Endometrial microvascular endothelial cells (primary cell): Measurements from ENCODE around the gene GBA2. TPM values are rescaled to one million over a fixed set of nuclear protein-coding genes. Genes with fewer than 3 reads are reported as not detected.

Experiments
- in situ Hi-C: cut with HindIII; loops from 2 replicates; pipeline ENCODE4 v1.10.0; 2017; ENCODE audit warnings: low sequenced_read_pairs, low pct_unique_long_range_greater_than_20kb; ENCODE audit errors: inconsistent ontology term
- total RNA-seq: library from RNA; depleted of rRNA; stranded (reverse); fragments of >200 nt; gene quantifications from one replicate; pipeline ENCODE4 v1.2.3, GENCODE V29; 2015; ENCODE audit errors: inconsistent ontology term

The GBA2 gene
- total RNA-seq, 1 donor from 2014 or later: 51.3 TPM

- in situ Hi-C loops: loop anchor here (10.0 kb wide), 1 partner anchor 81 kb away; the partner anchor contains the start of genes FAM221B and TMEM8B
Observed at GRCh38 chr9:35743880-35744518, 5.0 kb downstream of the GBA2 start.

GRCh38 chr9:35743452-35743851 lies 5.6 kb downstream of the GBA2 start:
- in situ Hi-C loops: loop anchor here (10.0 kb wide), 1 partner anchor 81 kb away; the partner anchor contains the start of genes FAM221B and TMEM8B

- in situ Hi-C loops: loop anchor here (10.0 kb wide), 1 partner anchor 83 kb away; the partner anchor contains the start of genes FAM221B and TMEM8B
Observed at GRCh38 chr9:35741740-35742139, 7.3 kb downstream of the GBA2 start.

- in situ Hi-C loops: loop anchor here (10.0 kb wide), 1 partner anchor 85 kb away; the partner anchor contains the start of genes FAM221B and TMEM8B
Observed at GRCh38 chr9:35740243-35740642, 8.8 kb downstream of the GBA2 start.

- in situ Hi-C loops: no loop called here
Observed at GRCh38 chr9:35738924-35739323, 10.1 kb downstream of the GBA2 start.

GRCh38 chr9:35738186-35738585 lies 10.8 kb downstream of the GBA2 start:
- in situ Hi-C loops: no loop called here

- in situ Hi-C loops: no loop called here
Observed at GRCh38 chr9:35737143-35737542, 11.9 kb downstream of the GBA2 start.

- in situ Hi-C loops: no loop called here
Observed at GRCh38 chr9:35736201-35736633, 12.8 kb downstream of the GBA2 start.

GRCh38 chr9:35734096-35734495 lies 14.9 kb downstream of the GBA2 start:
- in situ Hi-C loops: no loop called here

GRCh38 chr9:35732800-35733541 lies 16.1 kb downstream of the GBA2 start:
- in situ Hi-C loops: no loop called here

- in situ Hi-C loops: no loop called here
Observed at GRCh38 chr9:35732185-35732799, 16.7 kb downstream of the GBA2 start, which contains the start of the genes CREB3 and TLN1. Gene CREB3 (plus strand): TSS chr9:35732666. CDS start chr9:35732773, 107 bp downstream. Gene TLN1 (minus strand): TSS chr9:35732195. CDS start chr9:35725694, 6,501 bp downstream.

GRCh38 chr9:35731415-35732184 lies 17.4 kb downstream of the GBA2 start:
- in situ Hi-C loops: no loop called here

GRCh38 chr9:35730486-35730854 lies 18.6 kb downstream of the GBA2 start:
- in situ Hi-C loops: no loop called here

- in situ Hi-C loops: no loop called here
Observed at GRCh38 chr9:35729700-35730485, 19.1 kb downstream of the GBA2 start.

- in situ Hi-C loops: no loop called here
Observed at GRCh38 chr9:35729101-35729500, 19.9 kb downstream of the GBA2 start.

- in situ Hi-C loops: no loop called here
Observed at GRCh38 chr9:35728041-35728971, 20.7 kb downstream of the GBA2 start.

GRCh38 chr9:35727676-35728040 lies 21.4 kb downstream of the GBA2 start:
- in situ Hi-C loops: no loop called here
